ENCODE data around the gene SEM1. TPM values are rescaled to one million over a fixed set of nuclear protein-coding genes. Genes with fewer than 3 reads are reported as not detected.

Gene SEM1
- total RNA-seq, 1 experiment from 2014 or later: 263 TPM

- H3K4me2 ChIP-seq (ENCODE audit: low read length): no peak overlapping the region
- no peak for ATAC-seq
- no peaks in the 10 kb centered on the region for H3F3A ChIP-seq (ENCODE audit: low read length, unreplicated experiment)
- peaks cover 7% of the 10 kb centered on the region; the same call in 1 of the 2 replicates for H3K4me1 ChIP-seq (ENCODE audit: insufficient read depth, low read length)
- no peak overlapping the region for H3K27ac ChIP-seq (ENCODE audit: low read length)
- ChIA-PET CTCF (no interaction called here), POLR2A (ENCODE audit: unreplicated experiment) (no interaction called here)
- no peaks in the 10 kb centered on the region for H3K27me3 ChIP-seq (ENCODE audit: low read length)
- DNase-seq: no peak
- no peak overlapping the region for H3K9ac ChIP-seq (ENCODE audit: low read length)
- no peak overlapping the region for H3K4me3 ChIP-seq (ENCODE audit: low read length)
- H2AFZ ChIP-seq (ENCODE audit: low read length): no peak overlapping the region
- no peaks in the 10 kb centered on the region for H3K9me3 ChIP-seq (ENCODE audit: low read length)
- no peaks in the 10 kb centered on the region for H3K9me2 ChIP-seq (replicated peaks; ENCODE audit: low read length)
- H3K36me3 ChIP-seq (ENCODE audit: low read depth, low read length): no peaks in the 10 kb centered on the region
- intact Hi-C loops (cut with micrococcal nuclease): no loop called here
- TF ChIP-seq CTCF (conservative IDR thresholded peaks at IDR 0.05; ENCODE audit: low read depth, low read length) (no peak), EZH2phosphoT487 (IDR thresholded peaks at IDR 0.05; ENCODE audit: borderline replicate concordance, low read length) (no peak), EZH2 (IDR thresholded peaks at IDR 0.05; ENCODE audit: low read length, unreplicated experiment) (no peak)
- H4K20me1 ChIP-seq (ENCODE audit: low read length): no peaks in the 10 kb centered on the region
- no TSS peak for BruUV-seq (replicated peaks)
- H3K79me2 ChIP-seq (ENCODE audit: low read length): no peaks in the 10 kb centered on the region
Observed at GRCh38 chr7:96719164-96719563, 9.5 kb upstream of the SEM1 start.

DNA sequence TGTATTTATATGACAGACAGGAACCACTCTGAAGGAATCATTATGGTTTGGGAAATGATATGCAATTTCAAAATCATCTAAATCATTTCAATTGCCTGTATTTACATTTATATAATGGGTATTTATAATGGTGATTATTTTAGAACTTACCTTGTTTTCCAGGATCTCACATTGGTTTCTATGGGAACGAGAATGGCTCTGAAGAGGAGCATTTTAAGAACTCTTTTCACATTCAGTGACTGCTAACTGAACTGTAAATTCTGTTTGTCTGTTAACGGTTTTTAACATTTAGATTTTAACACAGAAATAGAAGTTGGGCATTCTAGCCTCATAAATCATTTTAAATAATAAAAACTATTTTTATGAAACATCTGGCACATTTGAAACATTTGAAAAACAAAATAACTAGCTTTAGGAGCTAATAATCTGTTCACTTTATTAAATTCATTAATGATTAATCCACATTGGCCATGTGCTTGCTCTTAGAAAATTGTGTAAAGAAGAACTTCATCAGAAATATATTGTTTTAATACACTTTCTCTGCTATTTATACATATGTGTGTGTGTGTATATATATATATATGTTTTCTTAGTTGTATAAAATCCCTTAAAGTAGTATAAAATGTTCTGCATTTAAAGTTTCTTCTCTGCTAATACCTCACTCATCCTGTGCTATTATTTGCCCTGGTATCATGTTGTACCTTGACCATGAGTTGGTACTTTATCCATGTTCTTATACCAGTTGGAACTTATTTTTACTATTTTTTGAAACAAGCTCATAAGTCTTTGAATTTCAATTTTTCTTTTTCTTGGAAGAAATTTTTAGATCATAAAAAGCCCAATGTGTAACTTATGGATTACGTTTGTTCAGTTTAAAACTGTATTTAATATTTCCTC, 8.7 kb upstream of the SEM1 start:
- Histone ChIP-seq H4K20me1 (ENCODE audit: low read length) (no peaks in the 10 kb centered on the region), H3K4me1 (ENCODE audit: insufficient read depth, low read length) (peaks cover 7% of the 10 kb centered on the region; the same call in 1 of the 2 replicates), H3K4me2 (ENCODE audit: low read length) (no peak overlapping the region), H3K4me3 (ENCODE audit: low read length) (no peak overlapping the region), H3K36me3 (ENCODE audit: low read depth, low read length) (no peaks in the 10 kb centered on the region), H3K9me2 (replicated peaks; ENCODE audit: low read length) (no peaks in the 10 kb centered on the region), H2AFZ (ENCODE audit: low read length) (no peak overlapping the region), H3F3A (ENCODE audit: low read length, unreplicated experiment) (no peaks in the 10 kb centered on the region), H3K79me2 (ENCODE audit: low read length) (no peaks in the 10 kb centered on the region), H3K27ac (ENCODE audit: low read length) (no peak overlapping the region), H3K9me3 (ENCODE audit: low read length) (no peaks in the 10 kb centered on the region), H3K27me3 (ENCODE audit: low read length) (no peaks in the 10 kb centered on the region), H3K9ac (ENCODE audit: low read length) (no peak overlapping the region)
- ATAC-seq (no peak), DNase-seq (no peak)
- TF ChIP-seq CTCF (conservative IDR thresholded peaks at IDR 0.05; ENCODE audit: low read depth, low read length): no peak
- TF ChIP-seq EZH2 (IDR thresholded peaks at IDR 0.05; ENCODE audit: low read length, unreplicated experiment): no peak
- no peak for TF ChIP-seq EZH2phosphoT487 (IDR thresholded peaks at IDR 0.05; ENCODE audit: borderline replicate concordance, low read length)
- CTCF ChIA-PET: no interaction called here
- no TSS peak for BruUV-seq (replicated peaks)
- intact Hi-C loops (cut with micrococcal nuclease): no loop called here
- POLR2A ChIA-PET (ENCODE audit: unreplicated experiment): no interaction called here

- no peak overlapping the region for H3K4me2 ChIP-seq (ENCODE audit: low read length)
- H3K36me3 ChIP-seq (ENCODE audit: low read depth, low read length): no peaks in the 10 kb centered on the region
- DNase-seq (no peak), ATAC-seq (no peak)
- no peaks in the 10 kb centered on the region for H3F3A ChIP-seq (ENCODE audit: low read length, unreplicated experiment)
- no peaks in the 10 kb centered on the region for H3K9me2 ChIP-seq (replicated peaks; ENCODE audit: low read length)
- intact Hi-C loops (cut with micrococcal nuclease): no loop called here
- H3K4me1 ChIP-seq (ENCODE audit: insufficient read depth, low read length): peaks cover 11% of the 10 kb centered on the region
- peaks cover 9% of the 10 kb centered on the region for H4K20me1 ChIP-seq (ENCODE audit: low read length)
- no peak overlapping the region for H3K9ac ChIP-seq (ENCODE audit: low read length)
- H3K27ac ChIP-seq (ENCODE audit: low read length): no peak overlapping the region
- TF ChIP-seq CTCF (conservative IDR thresholded peaks at IDR 0.05; ENCODE audit: low read depth, low read length): no peak
- no peak for TF ChIP-seq EZH2phosphoT487 (IDR thresholded peaks at IDR 0.05; ENCODE audit: borderline replicate concordance, low read length)
- no TSS peak for BruUV-seq (replicated peaks)
- H2AFZ ChIP-seq (ENCODE audit: low read length): no peak overlapping the region
- H3K79me2 ChIP-seq (ENCODE audit: low read length): peaks cover 16% of the 10 kb centered on the region
- ChIA-PET POLR2A (ENCODE audit: unreplicated experiment) (no interaction called here), CTCF (no interaction called here)
- no peaks in the 10 kb centered on the region for H3K27me3 ChIP-seq (ENCODE audit: low read length)
- H3K9me3 ChIP-seq (ENCODE audit: low read length): no peaks in the 10 kb centered on the region
- no peak overlapping the region for H3K4me3 ChIP-seq (ENCODE audit: low read length)
Observed at GRCh38 chr7:96713037-96713436, 3.4 kb upstream of the SEM1 start.

All from PC-3 (cell line).